Measurements from ENCODE around the gene SRP72.

Gene SRP72

GRCh38 chr4:56531823-56532222 is 64.4 kb downstream of the SRP72 start:
- no peak for DNase-seq
- in situ Hi-C loops (cut with MboI; ENCODE audit: low pct_unique_long_range_greater_than_20kb, low sequenced_read_pairs), result no loop called here

DNA sequence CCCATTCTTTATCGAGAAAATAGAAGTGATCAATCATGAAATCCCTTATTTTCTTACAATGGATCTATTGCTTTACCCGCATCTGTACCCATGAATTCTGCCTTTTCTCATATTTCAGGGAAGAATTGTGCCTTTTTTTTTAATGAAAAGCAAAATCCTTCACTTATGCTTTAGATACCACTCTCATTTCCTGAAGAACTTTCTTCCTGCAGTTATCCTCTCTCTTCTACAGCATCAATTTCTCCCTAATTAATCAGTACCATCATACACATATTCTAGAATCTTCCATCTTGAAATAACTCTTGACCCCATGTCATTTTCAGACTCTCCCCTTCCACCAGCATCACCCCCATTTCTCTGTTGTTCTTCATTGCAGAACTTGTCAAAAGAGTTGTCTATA is 64.8 kb downstream of the SRP72 start:
- in situ Hi-C loops (cut with MboI; ENCODE audit: low pct_unique_long_range_greater_than_20kb, low sequenced_read_pairs), result no loop called here
- no peak for DNase-seq

DNA sequence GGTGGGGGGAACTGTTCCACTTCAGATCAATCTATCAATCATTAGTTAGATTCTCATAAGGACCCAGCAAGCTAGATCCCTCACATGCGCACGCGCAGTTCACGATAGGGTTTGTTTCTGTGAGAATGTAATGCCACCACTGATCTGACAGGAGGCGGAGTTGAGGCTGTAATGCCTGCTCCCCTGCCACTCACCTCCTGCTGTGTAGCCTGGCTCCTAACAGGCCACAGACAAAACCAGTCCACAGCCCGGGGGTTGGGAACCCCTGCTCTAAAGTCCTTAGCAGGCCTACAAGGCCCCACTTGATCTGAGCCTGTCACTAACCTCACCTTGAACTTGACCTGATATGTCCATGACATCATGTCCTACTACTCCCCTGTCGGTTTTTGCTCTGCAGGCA is 68.5 kb downstream of the SRP72 start:
- DNase-seq, result no peak
- in situ Hi-C loops (cut with MboI; ENCODE audit: low pct_unique_long_range_greater_than_20kb, low sequenced_read_pairs), result no loop called here

- DNase-seq, result no peak
- in situ Hi-C loops (cut with MboI; ENCODE audit: low pct_unique_long_range_greater_than_20kb, low sequenced_read_pairs), result no loop called here
Observed at GRCh38 chr4:56537147-56537546, 69.7 kb downstream of the SRP72 start.

- no peak for DNase-seq
- in situ Hi-C loops (cut with MboI; ENCODE audit: low pct_unique_long_range_greater_than_20kb, low sequenced_read_pairs), result no loop called here
Observed at GRCh38 chr4:56540826-56541225, 73.4 kb downstream of the SRP72 start.

DNA sequence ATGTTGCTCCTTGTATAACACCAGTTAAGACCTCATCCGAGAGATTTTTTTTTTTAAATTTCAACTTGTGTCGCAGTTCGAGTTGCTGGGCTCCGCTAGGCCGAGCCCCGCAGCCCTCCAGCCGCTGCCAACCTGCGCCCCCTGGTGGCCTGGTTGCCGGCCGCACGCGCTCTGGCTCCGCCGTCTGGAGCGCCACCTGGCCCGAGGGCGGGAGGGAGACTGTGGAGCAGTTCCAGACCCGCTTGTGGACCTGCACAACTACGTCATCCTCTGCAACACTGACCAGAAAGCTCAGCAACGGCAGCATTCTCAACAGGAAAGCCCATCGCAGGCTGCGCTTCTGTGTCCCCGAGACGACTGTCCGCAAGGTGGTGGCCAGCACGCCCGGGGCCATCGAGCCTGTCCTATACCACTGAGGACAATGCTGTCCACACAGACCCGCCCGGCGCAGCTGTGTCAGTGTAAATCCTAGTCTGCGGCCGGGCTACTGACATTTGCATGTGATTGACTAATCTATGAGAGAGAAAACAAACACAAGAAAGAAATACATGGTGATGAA is 77.2 kb downstream of the SRP72 start:
- in situ Hi-C loops (cut with MboI; ENCODE audit: low pct_unique_long_range_greater_than_20kb, low sequenced_read_pairs), result no loop called here
- DNase-seq, result peak; percentile 85

GRCh38 chr4:56550642-56551041 is 83.2 kb downstream of the SRP72 start:
- in situ Hi-C loops (cut with MboI; ENCODE audit: low pct_unique_long_range_greater_than_20kb, low sequenced_read_pairs), result no loop called here
- DNase-seq, result no peak

DNA sequence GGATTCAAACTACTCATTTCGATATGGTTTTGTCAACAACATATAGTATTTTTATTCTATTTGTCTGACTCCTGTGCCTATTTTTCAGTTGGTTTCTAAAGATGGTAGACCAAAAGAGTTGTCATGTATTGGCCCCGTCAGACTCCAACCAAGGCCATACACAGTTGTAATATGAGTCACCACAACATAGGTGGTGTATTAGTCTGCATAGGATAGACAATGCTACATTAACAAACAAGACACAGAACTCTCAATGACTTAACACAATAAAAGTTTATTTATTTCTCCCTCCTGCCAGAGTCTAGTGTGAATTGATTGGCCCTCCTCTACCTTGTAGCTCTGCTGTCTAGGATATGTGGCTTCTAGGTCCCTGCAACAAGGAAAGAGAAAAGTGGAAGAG is 84.1 kb downstream of the SRP72 start:
- in situ Hi-C loops (cut with MboI; ENCODE audit: low pct_unique_long_range_greater_than_20kb, low sequenced_read_pairs), result no loop called here
- no peak for DNase-seq

GRCh38 chr4:56552273-56552672 is 84.9 kb downstream of the SRP72 start:
- no peak for DNase-seq
- in situ Hi-C loops (cut with MboI; ENCODE audit: low pct_unique_long_range_greater_than_20kb, low sequenced_read_pairs), result no loop called here

Measured in KBM-7 (cell line).